Fibroblast of lung (primary cell): ENCODE results near the gene PRR3. TPM values are rescaled to one million over a fixed set of nuclear protein-coding genes. Genes with fewer than 3 reads are reported as not detected.
A peak's percentile ranks its signal among the peaks of the same experiment; 100 is the strongest.

Experiments
- DNase-seq, 2 donors: peaks; one replicate each; pipeline versions ENCODE4 v3.0.0 to v3.0.0-alpha.2; 2010; ENCODE audit warnings: low read depth in 2 of 2
- H2AFZ ChIP-seq: 2 replicates; pipeline ENCODE4 v1.5.1; 2012; ENCODE audit warnings: low read length, control low read depth, inconsistent platforms
- H3K27ac ChIP-seq: 2 replicates; pipeline ENCODE4 v1.5.1; 2011; ENCODE audit warnings: low read length, control low read depth; ENCODE audit not compliant: insufficient read depth
- H3K27me3 ChIP-seq: 2 replicates; pipeline ENCODE4 v1.5.1; 2011; ENCODE audit warnings: mild to moderate bottlenecking, low read length; ENCODE audit not compliant: control insufficient read depth, insufficient read depth
- H3K36me3 ChIP-seq: 2 replicates; pipeline ENCODE4 v1.5.1; 2011; ENCODE audit warnings: low read length; ENCODE audit not compliant: control insufficient read depth, insufficient read depth
- H3K4me1 ChIP-seq: 2 replicates; pipeline ENCODE4 v1.5.1; 2011; ENCODE audit warnings: low read length; ENCODE audit not compliant: control insufficient read depth, insufficient read depth; ENCODE audit errors: extremely low read depth
- H3K4me2 ChIP-seq: 2 replicates; pipeline ENCODE4 v1.5.1; 2011; ENCODE audit warnings: low read length, control low read depth; ENCODE audit not compliant: insufficient read depth; ENCODE audit errors: extremely low read depth
- H3K4me3 ChIP-seq, 4 experiments: fragments of 200-600 bp in 1 of 4; sonication (generic) in 1 of 4; replicated peaks in 1 of 4; 2 replicates each; pipeline ENCODE4 v1.5.1; 2011 to 2016; ENCODE audit warnings: low read length in 4 of 4, low read depth in 3 of 4, mild to moderate bottlenecking in 3 of 4, control low read depth in 2 of 4, inconsistent platforms in 1 of 4, mixed read lengths in 1 of 4; ENCODE audit not compliant: insufficient read depth in 1 of 4; ENCODE audit errors: control extremely low read depth in 1 of 4
- H3K79me2 ChIP-seq: 2 replicates; pipeline ENCODE4 v1.5.1; 2012; ENCODE audit warnings: mild to moderate bottlenecking, low read length, inconsistent platforms; ENCODE audit not compliant: control insufficient read depth, insufficient read depth
- H3K9ac ChIP-seq: 2 replicates; pipeline ENCODE4 v1.5.1; 2011; ENCODE audit warnings: mild to moderate bottlenecking, low read length, control low read depth; ENCODE audit not compliant: insufficient read depth
- H3K9me3 ChIP-seq: 2 replicates; pipeline ENCODE4 v1.5.1; 2012; ENCODE audit warnings: low read depth, low read length; ENCODE audit not compliant: control insufficient read depth, insufficient read depth
- H4K20me1 ChIP-seq: 2 replicates; pipeline ENCODE4 v1.5.1; 2011; ENCODE audit warnings: low read length; ENCODE audit not compliant: control insufficient read depth, insufficient read depth; ENCODE audit errors: extremely low read depth
- EZH2 ChIP-seq: IDR thresholded peaks from 2 replicates; pipeline ENCODE4 v1.5.1; 2012; ENCODE audit warnings: low read length, control low read depth, mild to moderate bottlenecking; ENCODE audit errors: missing control alignments
- polyA plus RNA-seq, 2 donors: library from polyadenylated mRNA; depleted of rRNA in 1 of 2; stranded (reverse) in 1 of 2; unstranded in 1 of 2; fragments of >200 nt; gene quantifications; 2 replicates each; pipeline ENCODE4 v1.2.1, GENCODE V29; 2011 to 2012; ENCODE audit warnings: missing spikeins in 1 of 2
- total RNA-seq: library from RNA; depleted of rRNA; stranded (reverse); fragments of >200 nt; gene quantifications from 2 replicates; pipeline ENCODE4 v1.2.1, GENCODE V29; 2014
- TF ChIP-seq, protein P1 (sequence below), 2 donors: IDR thresholded peaks in 1 of 2; conservative IDR thresholded peaks in 1 of 2; 1 replicate in 1 of 2; 2 replicates in 1 of 2; pipeline ENCODE4 v1.5.1; 2011 to 2012; ENCODE audit warnings: low read length in 2 of 2, control low read depth in 1 of 2, inconsistent platforms in 1 of 2, low read depth in 1 of 2, mild to moderate bottlenecking in 1 of 2

The PRR3 gene
- total and polyA plus RNA-seq, 2 donors (not counting 1 experiment from before 2014, with no cell fraction given): 6.6 to 19.0 TPM

DNA sequence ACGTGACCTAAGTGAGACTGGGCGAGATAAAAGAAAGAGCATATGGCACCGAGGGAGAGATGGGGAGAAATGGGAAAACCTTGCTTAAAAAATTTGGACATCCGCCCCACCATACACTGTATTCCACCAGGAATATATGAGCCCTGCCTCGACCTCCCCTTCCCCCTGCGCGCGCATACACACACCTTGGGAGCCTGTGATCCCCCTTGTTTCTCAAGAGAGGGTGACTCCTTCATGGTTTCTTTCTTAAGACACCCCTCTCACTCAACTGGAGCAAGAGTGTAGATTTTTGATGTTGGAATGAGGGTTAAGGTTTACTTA, 14.6 kb downstream of the PRR3 start:
- Histone ChIP-seq H3K4me2 (peak overlapping the region; percentile 93), H4K20me1 (no peaks in the 10 kb centered on the region), H3K9me3 (no peaks in the 10 kb centered on the region), H3K27ac (peak overlapping the region; percentile 94), H3K79me2 (peaks cover 44% of the 10 kb centered on the region), H3K36me3 (no peaks in the 10 kb centered on the region), H3K4me3 (peak overlapping the region; percentile 80 to 91 (median 90)), H3K9ac (peak overlapping the region; percentile 90), H2AFZ (peak overlapping the region; percentile 79), H3K27me3 (no peaks in the 10 kb centered on the region), H3K4me1 (peaks cover 13% of the 10 kb centered on the region)
- DNase-seq: no peak
- TF ChIP-seq EZH2: no peak

DNA sequence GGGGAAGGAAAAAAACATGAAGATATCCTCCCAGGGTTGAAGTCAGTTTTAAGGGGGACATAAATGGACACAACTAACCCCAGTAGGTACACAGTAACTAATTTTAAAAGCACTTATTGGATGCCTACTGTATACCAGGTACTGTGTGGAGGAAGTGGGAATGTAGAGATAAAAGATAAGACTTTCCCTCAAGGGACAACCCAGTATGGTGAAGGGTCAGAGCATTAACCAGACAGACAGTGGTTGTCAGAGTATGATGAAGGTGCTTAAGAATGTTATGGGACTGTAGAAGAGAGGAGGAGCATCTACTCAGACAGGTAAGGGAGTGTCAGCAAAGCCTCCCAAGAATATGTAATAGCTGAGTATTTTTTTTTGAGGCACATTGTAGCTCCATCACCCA, 15.1 kb downstream of the PRR3 start:
- Histone ChIP-seq H3K27ac (peak overlapping the region; percentile 94), H3K36me3 (peaks cover 3% of the 10 kb centered on the region), H3K4me3 (peak overlapping the region; percentile 80 to 91 (median 90)), H3K79me2 (peaks cover 44% of the 10 kb centered on the region), H3K27me3 (no peaks in the 10 kb centered on the region), H3K9ac (peak overlapping the region; percentile 90), H3K4me2 (peak overlapping the region; percentile 93), H2AFZ (no peak overlapping the region), H3K9me3 (no peaks in the 10 kb centered on the region), H4K20me1 (no peaks in the 10 kb centered on the region), H3K4me1 (peaks cover 13% of the 10 kb centered on the region)
- TF ChIP-seq, protein P1, sequence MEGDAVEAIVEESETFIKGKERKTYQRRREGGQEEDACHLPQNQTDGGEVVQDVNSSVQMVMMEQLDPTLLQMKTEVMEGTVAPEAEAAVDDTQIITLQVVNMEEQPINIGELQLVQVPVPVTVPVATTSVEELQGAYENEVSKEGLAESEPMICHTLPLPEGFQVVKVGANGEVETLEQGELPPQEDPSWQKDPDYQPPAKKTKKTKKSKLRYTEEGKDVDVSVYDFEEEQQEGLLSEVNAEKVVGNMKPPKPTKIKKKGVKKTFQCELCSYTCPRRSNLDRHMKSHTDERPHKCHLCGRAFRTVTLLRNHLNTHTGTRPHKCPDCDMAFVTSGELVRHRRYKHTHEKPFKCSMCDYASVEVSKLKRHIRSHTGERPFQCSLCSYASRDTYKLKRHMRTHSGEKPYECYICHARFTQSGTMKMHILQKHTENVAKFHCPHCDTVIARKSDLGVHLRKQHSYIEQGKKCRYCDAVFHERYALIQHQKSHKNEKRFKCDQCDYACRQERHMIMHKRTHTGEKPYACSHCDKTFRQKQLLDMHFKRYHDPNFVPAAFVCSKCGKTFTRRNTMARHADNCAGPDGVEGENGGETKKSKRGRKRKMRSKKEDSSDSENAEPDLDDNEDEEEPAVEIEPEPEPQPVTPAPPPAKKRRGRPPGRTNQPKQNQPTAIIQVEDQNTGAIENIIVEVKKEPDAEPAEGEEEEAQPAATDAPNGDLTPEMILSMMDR (conservative IDR thresholded peaks at IDR 0.05 in 1 of 2, IDR thresholded peaks at IDR 0.05 in 1 of 2; ENCODE audit: low read depth in 1 of 2, low read length in 2 of 2): no peak
- no peak for TF ChIP-seq EZH2
- DNase-seq: no peak

GRCh38 chr6:30573113-30573512, 16.0 kb downstream of the PRR3 start:
- peaks cover 13% of the 10 kb centered on the region for H3K4me1 ChIP-seq
- H3K4me3 ChIP-seq: peak overlapping the region in 2 of 4 experiments; percentile 5 to 91
- peak overlapping the region; percentile 93 for H3K4me2 ChIP-seq
- peaks cover 44% of the 10 kb centered on the region for H3K79me2 ChIP-seq
- DNase-seq: no peak
- H4K20me1 ChIP-seq: no peaks in the 10 kb centered on the region
- H2AFZ ChIP-seq: no peak overlapping the region
- no peak overlapping the region for H3K27ac ChIP-seq
- H3K9me3 ChIP-seq: no peaks in the 10 kb centered on the region
- TF ChIP-seq, protein P1 (conservative IDR thresholded peaks at IDR 0.05 in 1 of 2, IDR thresholded peaks at IDR 0.05 in 1 of 2; ENCODE audit: low read depth in 1 of 2, low read length in 2 of 2): no peak
- TF ChIP-seq EZH2: no peak
- no peak overlapping the region for H3K9ac ChIP-seq
- H3K27me3 ChIP-seq: no peaks in the 10 kb centered on the region
- H3K36me3 ChIP-seq: peaks cover 8% of the 10 kb centered on the region
